GM21825 (cell line): ENCODE results near the gene ZFP57.
"Not testable (repeated sequence)": the region's sequence is repeated elsewhere in the genome, so short reads cannot be mapped to it uniquely, and the experiment has no call there.

Experiments
- ATAC-seq: cut with Tn5 transposase; IDR thresholded peaks from one replicate; pipeline ENCODE4 v1.9.1; 2021; ENCODE audit warnings: mild to moderate bottlenecking, moderate library complexity; ENCODE audit not compliant: unreplicated experiment

ZFP57 gene

GRCh38 chr6:29696147-29697125, 15.5 kb upstream of the ZFP57 start:
- ATAC-seq: no peak

GRCh38 chr6:29694637-29695036, 13.7 kb upstream of the ZFP57 start:
- ATAC-seq: no peak

- no peak for ATAC-seq
Observed at GRCh38 chr6:29685718-29686326, 4.9 kb upstream of the ZFP57 start.

GRCh38 chr6:29681811-29682210, 859 bp upstream of the ZFP57 start:
- no peak for ATAC-seq

- no peak for ATAC-seq
Observed at GRCh38 chr6:29680416-29680815, 536 bp downstream of the ZFP57 start.

- ATAC-seq: no peak
Observed at GRCh38 chr6:29679962-29680361, 990 bp downstream of the ZFP57 start.

- ATAC-seq: no peak
Observed at GRCh38 chr6:29678114-29678513, 2.8 kb downstream of the ZFP57 start.

- no peak for ATAC-seq
Observed at GRCh38 chr6:29676981-29677601, 3.9 kb downstream of the ZFP57 start.

- ATAC-seq: no peak
Observed at GRCh38 chr6:29675561-29675960, 5.4 kb downstream of the ZFP57 start.

GRCh38 chr6:29674008-29674407, 6.9 kb downstream of the ZFP57 start:
- ATAC-seq: no peak

GRCh38 chr6:29673161-29673560, 7.8 kb downstream of the ZFP57 start:
- ATAC-seq: no peak

- ATAC-seq: not testable (repeated sequence)
Observed at GRCh38 chr6:29672116-29672515, 8.8 kb downstream of the ZFP57 start.

GRCh38 chr6:29671026-29671425, 9.9 kb downstream of the ZFP57 start:
- no peak for ATAC-seq

- ATAC-seq: no peak
Observed at GRCh38 chr6:29667158-29667557, 13.8 kb downstream of the ZFP57 start.

- ATAC-seq: no peak
Observed at GRCh38 chr6:29666826-29667130, 14.2 kb downstream of the ZFP57 start.

GRCh38 chr6:29665942-29666825, 14.8 kb downstream of the ZFP57 start:
- no peak for ATAC-seq

- no peak for ATAC-seq
Observed at GRCh38 chr6:29663300-29664042, 17.5 kb downstream of the ZFP57 start.

GRCh38 chr6:29661502-29662141, 19.3 kb downstream of the ZFP57 start:
- ATAC-seq: not testable (repeated sequence)

- no peak for ATAC-seq
Observed at GRCh38 chr6:29661071-29661470, 19.9 kb downstream of the ZFP57 start.

GRCh38 chr6:29656798-29657197, 24.2 kb downstream of the ZFP57 start, which contains the start of gene MOG:
Gene MOG, plus strand, starts transcription at chr6:29657092. Its CDS starts 118 bp downstream, at chr6:29657210.
- ATAC-seq: no peak
